22Rv1 (cell line): ENCODE data around the gene EHMT1.

Experiments
- ZFX ChIP-seq: fragments of 450-650 bp; IDR thresholded peaks from 2 replicates; pipeline ENCODE4 v1.6.1; 2017; ENCODE audit warnings: antibody characterized with exemption, borderline replicate concordance
- TF ChIP-seq, protein P1 (sequence below): fragments of 450-650 bp; IDR thresholded peaks from 2 replicates; pipeline ENCODE4 v1.5.1; 2017; ENCODE audit warnings: mild to moderate bottlenecking

DNA sequence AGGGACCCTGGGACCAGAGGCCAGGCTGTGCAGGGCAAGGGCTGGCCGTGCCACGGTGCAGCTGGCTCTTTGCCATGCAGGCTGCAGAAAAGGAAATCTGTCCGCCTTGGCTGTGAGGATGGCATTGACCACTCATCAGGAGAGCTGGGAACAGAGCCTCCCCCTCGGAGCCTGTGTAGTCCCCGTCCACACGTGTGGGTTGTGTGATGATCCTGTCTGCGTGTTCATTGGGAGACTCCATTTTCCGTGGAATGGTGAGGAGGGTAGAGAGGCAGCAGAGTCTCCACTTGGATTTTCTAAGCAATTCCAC, 47.7 kb downstream of the EHMT1 start:
- TF ChIP-seq, protein P1, sequence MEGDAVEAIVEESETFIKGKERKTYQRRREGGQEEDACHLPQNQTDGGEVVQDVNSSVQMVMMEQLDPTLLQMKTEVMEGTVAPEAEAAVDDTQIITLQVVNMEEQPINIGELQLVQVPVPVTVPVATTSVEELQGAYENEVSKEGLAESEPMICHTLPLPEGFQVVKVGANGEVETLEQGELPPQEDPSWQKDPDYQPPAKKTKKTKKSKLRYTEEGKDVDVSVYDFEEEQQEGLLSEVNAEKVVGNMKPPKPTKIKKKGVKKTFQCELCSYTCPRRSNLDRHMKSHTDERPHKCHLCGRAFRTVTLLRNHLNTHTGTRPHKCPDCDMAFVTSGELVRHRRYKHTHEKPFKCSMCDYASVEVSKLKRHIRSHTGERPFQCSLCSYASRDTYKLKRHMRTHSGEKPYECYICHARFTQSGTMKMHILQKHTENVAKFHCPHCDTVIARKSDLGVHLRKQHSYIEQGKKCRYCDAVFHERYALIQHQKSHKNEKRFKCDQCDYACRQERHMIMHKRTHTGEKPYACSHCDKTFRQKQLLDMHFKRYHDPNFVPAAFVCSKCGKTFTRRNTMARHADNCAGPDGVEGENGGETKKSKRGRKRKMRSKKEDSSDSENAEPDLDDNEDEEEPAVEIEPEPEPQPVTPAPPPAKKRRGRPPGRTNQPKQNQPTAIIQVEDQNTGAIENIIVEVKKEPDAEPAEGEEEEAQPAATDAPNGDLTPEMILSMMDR, result no peak
- no peak for TF ChIP-seq ZFX
